Measurements from ENCODE around the gene BRME1.

- no peak; the same call in 1 of the 2 replicates for TF ChIP-seq POLR2AphosphoS5 (IDR thresholded peaks at IDR 0.05; ENCODE audit: borderline replicate concordance, low read depth, low read length)
- TF ChIP-seq EZH2 (IDR thresholded peaks at IDR 0.05) = no peak
- no peak for TF ChIP-seq FOXP2 (optimal IDR thresholded peaks at IDR 0.05; ENCODE audit: control extremely low read depth, extremely low read length, insufficient read depth)
Observed at GRCh38 chr19:13834244-13835069, 71.5 kb downstream of the BRME1 start.

All from SK-N-MC (cell line).